IMR-90 (cell line): ENCODE data around the gene TRIM66. TPM values are rescaled to one million over a fixed set of nuclear protein-coding genes. Genes with fewer than 3 reads are reported as not detected.

Experiments used
- ATAC-seq: fragments of 200-7000 bp; cut with Tn5 transposase; 2 replicates; pipeline ENCODE4 v1.9.1; 2020; ENCODE audit warnings: low read depth, mild to moderate bottlenecking, moderate library complexity
- BruUV-seq: library from RNA; stranded (reverse); fragments of 400-500 nt; replicated peaks from 2 replicates; lab custom pipeline; 2021; lab: Mats Ljungman, UMichigan
- CTCF ChIA-PET: fragments of 300-600 bp; formaldehyde crosslinking; extraction: SDS; loops from one replicate; lab custom pipeline; 2021; ENCODE audit warnings: antibody characterized with exemption; lab: Yijun Ruan, JAX
- POLR2A ChIA-PET: fragments of 300-600 bp; sonication (Branson Sonifier 250); formaldehyde crosslinking; loops from one replicate; lab custom pipeline; 2022; ENCODE audit warnings: antibody characterized with exemption; ENCODE audit not compliant: unreplicated experiment; lab: Charles Lee
- DNase-seq: peaks from one replicate; pipeline ENCODE4 v3.0.0; 2013
- H2AFZ ChIP-seq: replicated peaks from 2 replicates; pipeline ENCODE3; 2013; ENCODE audit warnings: low read length, mild to moderate bottlenecking; ENCODE audit not compliant: poor library complexity
- H2AK5ac ChIP-seq: 2 replicates; pipeline ENCODE4 v1.6.1; 2013; ENCODE audit warnings: low read depth, low read length, inconsistent platforms
- H2AK9ac ChIP-seq: replicated peaks from 2 replicates; pipeline ENCODE3; 2013; ENCODE audit warnings: mild to moderate bottlenecking, low read depth, low read length, moderate library complexity; ENCODE audit not compliant: poor library complexity
- H2BK120ac ChIP-seq: 2 replicates; pipeline ENCODE4 v1.6.1; 2013; ENCODE audit warnings: low read depth, low read length, inconsistent platforms
- H2BK15ac ChIP-seq: 3 replicates; pipeline ENCODE4 v1.6.1; 2013; ENCODE audit warnings: low read depth, low read length, inconsistent platforms
- H2BK20ac ChIP-seq: 2 replicates; pipeline ENCODE4 v1.6.1; 2013; ENCODE audit warnings: low read depth, mild to moderate bottlenecking, inconsistent platforms, low read length, moderate library complexity
- H2BK5ac ChIP-seq: 2 replicates; pipeline ENCODE4 v1.6.1; 2013; ENCODE audit warnings: mild to moderate bottlenecking, low read depth, low read length, inconsistent platforms; ENCODE audit not compliant: poor library complexity, severe bottlenecking
- H3K14ac ChIP-seq: replicated peaks from 2 replicates; pipeline ENCODE4 v1.6.1; 2013; ENCODE audit warnings: low read depth, low read length, inconsistent platforms
- H3K18ac ChIP-seq: 2 replicates; pipeline ENCODE4 v1.6.1; 2013; ENCODE audit warnings: low read depth, low read length, control low read depth
- H3K23ac ChIP-seq: 2 replicates; pipeline ENCODE4 v1.6.1; 2013; ENCODE audit warnings: low read depth, low read length, inconsistent platforms
- H3K27ac ChIP-seq: 2 replicates; pipeline ENCODE4 v1.5.1; 2013; ENCODE audit warnings: mild to moderate bottlenecking, control low read depth, low read length; ENCODE audit not compliant: insufficient read depth
- H3K27me3 ChIP-seq: 2 replicates; pipeline ENCODE4 v1.6.1; 2013; ENCODE audit warnings: low read length; ENCODE audit not compliant: control insufficient read depth, insufficient read depth
- H3K36me3 ChIP-seq: 2 replicates; pipeline ENCODE4 v1.6.1; 2013; ENCODE audit warnings: low read length, mixed read lengths; ENCODE audit not compliant: control insufficient read depth, insufficient read depth
- H3K4ac ChIP-seq: 2 replicates; pipeline ENCODE4 v1.6.1; 2013; ENCODE audit warnings: low read depth, low read length, inconsistent platforms
- H3K4me1 ChIP-seq: 2 replicates; pipeline ENCODE4 v1.6.1; 2013; ENCODE audit warnings: low read length, mixed read lengths; ENCODE audit not compliant: control insufficient read depth, insufficient read depth
- H3K4me2 ChIP-seq: 2 replicates; pipeline ENCODE4 v1.6.1; 2013; ENCODE audit warnings: low read depth, mild to moderate bottlenecking, control low read depth, low read length, moderate library complexity
- H3K4me3 ChIP-seq: 2 replicates; pipeline ENCODE4 v1.5.1; 2013; ENCODE audit warnings: low read depth, mild to moderate bottlenecking, control low read depth, low read length, moderate library complexity; ENCODE audit not compliant: insufficient read depth
- H3K56ac ChIP-seq: 2 replicates; pipeline ENCODE4 v1.6.1; 2013; ENCODE audit warnings: low read length, inconsistent platforms; ENCODE audit not compliant: insufficient read depth; ENCODE audit errors: extremely low read depth
- H3K79me1 ChIP-seq, 2 experiments: 2 replicates each; pipeline ENCODE4 v1.6.1; 2013; ENCODE audit warnings: low read length in 2 of 2, inconsistent platforms in 1 of 2, low read depth in 1 of 2
- H3K9ac ChIP-seq: 2 replicates; pipeline ENCODE4 v1.6.1; 2013; ENCODE audit warnings: low read depth, low read length, control low read depth
- H3K9me1 ChIP-seq: 2 replicates; pipeline ENCODE4 v1.6.1; 2013; ENCODE audit warnings: low read length, inconsistent platforms; ENCODE audit not compliant: insufficient read depth
- H3K9me3 ChIP-seq: 2 replicates; pipeline ENCODE4 v1.6.1; 2013; ENCODE audit warnings: low read length; ENCODE audit not compliant: control insufficient read depth, insufficient read depth
- H4K20me1 ChIP-seq: 2 replicates; pipeline ENCODE4 v1.6.1; 2013; ENCODE audit warnings: low read length, inconsistent platforms; ENCODE audit not compliant: insufficient read depth
- H4K5ac ChIP-seq: 2 replicates; pipeline ENCODE4 v1.6.1; 2013; ENCODE audit warnings: mild to moderate bottlenecking, low read depth, low read length, control low read depth
- H4K8ac ChIP-seq, 2 experiments: 2 replicates each; pipeline ENCODE4 v1.6.1; 2013; ENCODE audit warnings: low read depth in 2 of 2, low read length in 2 of 2, control low read depth in 1 of 2, inconsistent platforms in 1 of 2
- H4K91ac ChIP-seq: 2 replicates; pipeline ENCODE4 v1.6.1; 2013; ENCODE audit warnings: low read depth, low read length, inconsistent platforms; ENCODE audit not compliant: insufficient read depth
- BHLHE40 ChIP-seq: fragments of 150-350 bp; IDR thresholded peaks from 2 replicates; pipeline ENCODE4 v1.6.1; 2016; ENCODE audit warnings: mild to moderate bottlenecking, low read depth, low read length
- CEBPB ChIP-seq: IDR thresholded peaks from 2 replicates; pipeline ENCODE4 v1.6.1; 2012; ENCODE audit warnings: low read depth, low read length, improper control_type of control experiment
- CHD1 ChIP-seq: IDR thresholded peaks from 2 replicates; pipeline ENCODE4 v1.6.1; 2012; ENCODE audit warnings: low read depth, low read length, improper control_type of control experiment
- CTCF ChIP-seq: conservative IDR thresholded peaks from 2 replicates; pipeline ENCODE4 v1.5.1; 2012; ENCODE audit warnings: mild to moderate bottlenecking, low read depth, low read length, improper control_type of control experiment
- ELK1 ChIP-seq: fragments of 150-350 bp; IDR thresholded peaks from 2 replicates; pipeline ENCODE4 v1.6.1; 2016; ENCODE audit warnings: low read depth, mild to moderate bottlenecking, low read length, moderate library complexity, borderline replicate concordance
- FOS ChIP-seq: fragments of 150-350 bp; IDR thresholded peaks from 2 replicates; pipeline ENCODE4 v1.6.1; 2016; ENCODE audit warnings: low read depth, low read length
- MAFK ChIP-seq: IDR thresholded peaks from 2 replicates; pipeline ENCODE4 v1.6.1; 2012; ENCODE audit warnings: low read depth, low read length, improper control_type of control experiment
- MAZ ChIP-seq: IDR thresholded peaks from 2 replicates; pipeline ENCODE4 v1.6.1; 2012; ENCODE audit warnings: low read depth, mild to moderate bottlenecking, low read length, improper control_type of control experiment, moderate library complexity, borderline replicate concordance
- MXI1 ChIP-seq: IDR thresholded peaks from 2 replicates; pipeline ENCODE4 v1.6.1; 2012; ENCODE audit warnings: low read depth, mild to moderate bottlenecking, low read length, moderate library complexity, borderline replicate concordance
- NFE2L2 ChIP-seq: fragments of 150-350 bp; IDR thresholded peaks from 2 replicates; pipeline ENCODE4 v1.6.1; 2016; ENCODE audit warnings: low read depth, mild to moderate bottlenecking, low read length
- POLR2A ChIP-seq: IDR thresholded peaks from 2 replicates; pipeline ENCODE4 v1.6.1; 2012; ENCODE audit warnings: mild to moderate bottlenecking, low read depth, low read length
- RAD21 ChIP-seq: IDR thresholded peaks from 2 replicates; pipeline ENCODE4 v1.6.1; 2012; ENCODE audit warnings: low read length, improper control_type of control experiment
- RCOR1 ChIP-seq: IDR thresholded peaks from 2 replicates; pipeline ENCODE4 v1.6.1; 2012; ENCODE audit warnings: mild to moderate bottlenecking, low read length, improper control_type of control experiment; ENCODE audit not compliant: insufficient replicate concordance
- RFX5 ChIP-seq: IDR thresholded peaks from 2 replicates; pipeline ENCODE4 v1.8.0; 2012; ENCODE audit warnings: low read depth, mild to moderate bottlenecking, low read length, moderate library complexity
- SMC3 ChIP-seq: fragments of 150-350 bp; IDR thresholded peaks from 2 replicates; pipeline ENCODE4 v1.6.1; 2016; ENCODE audit warnings: low read depth, mild to moderate bottlenecking, antibody characterized with exemption, low read length, moderate library complexity
- USF2 ChIP-seq: fragments of 150-350 bp; IDR thresholded peaks from 2 replicates; pipeline ENCODE4 v1.6.1; 2017; ENCODE audit warnings: mild to moderate bottlenecking, antibody characterized with exemption, low read length, low read depth
- WGBS, 2 experiments: methylation state at CpG; one replicate each; pipeline versions ENCODE4 v1.1.5 to v1.1.7; 2013; ENCODE audit warnings: missing lambda C conversion rate in 2 of 2; ENCODE audit not compliant: insufficient read length in 1 of 2; ENCODE audit errors: extremely low coverage in 2 of 2; 5-methylcytosine and 5-hydroxymethylcytosine counted together
- dilution Hi-C: fragments of 300-500 bp; cut with HindIII; formaldehyde crosslinking; loops from one replicate; pipeline ENCODE4 v1.14.3; 2018; ENCODE audit warnings: low sequenced_read_pairs; ENCODE audit not compliant: unreplicated experiment
- in situ Hi-C: fragments of 300-500 bp; cut with MboI; formaldehyde crosslinking; loops from 3 replicates; pipeline ENCODE4 v1.14.3; 2019; ENCODE audit warnings: low sequenced_read_pairs, inconsistent platforms, mixed read lengths
- intact Hi-C: fragments of 100-400 bp; cut with micrococcal nuclease; formaldehyde crosslinking; loops from 2 replicates; pipeline ENCODE4 v1.10.0; 2022
- polyA plus RNA-seq, 3 experiments: library from polyadenylated mRNA; depleted of rRNA; stranded (reverse); fragments of >200 nt; gene quantifications; 2 replicates each; pipeline ENCODE4 v1.2.3, GENCODE V29; 2012; ENCODE audit warnings: low replicate concordance in 1 of 3
- total RNA-seq: library from RNA; depleted of rRNA; stranded (reverse); fragments of >200 nt; gene quantifications from 2 replicates; pipeline ENCODE4 v1.2.3, GENCODE V29; 2012

TRIM66 gene
- total and polyA plus RNA-seq, 2 of the 4 experiments (the other 2 are of a cell fraction): 4.4 to 5.0 TPM

- Histone ChIP-seq H3K79me1 (peaks cover 22 to 84% of the 10 kb centered on the region in 2 experiments), H3K4me1 (peaks cover 52% of the 10 kb centered on the region), H3K9ac (no peak overlapping the region), H4K20me1 (no peaks in the 10 kb centered on the region), H3K27ac (no peak overlapping the region), H3K56ac (no peak overlapping the region), H4K8ac (no peak overlapping the region), H3K36me3 (peaks cover 24% of the 10 kb centered on the region), H2AFZ (no peak overlapping the region), H2AK5ac (no peak overlapping the region), H2BK20ac (no peak overlapping the region), H3K4me2 (no peak overlapping the region), H4K91ac (no peak overlapping the region), H3K18ac (no peak overlapping the region), H3K9me3 (no peaks in the 10 kb centered on the region), H2BK5ac (no peak overlapping the region), H2BK15ac (no peak overlapping the region), H3K27me3 (no peaks in the 10 kb centered on the region), H3K9me1 (peaks cover 63% of the 10 kb centered on the region), H3K4ac (no peak overlapping the region), H3K4me3 (no peak overlapping the region), H2BK120ac (no peak overlapping the region), H4K5ac (no peak overlapping the region), H3K14ac (no peak overlapping the region), H2AK9ac (no peak overlapping the region), H3K23ac (no peak overlapping the region)
- DNase-seq: no peak
- no peak for TF ChIP-seq ELK1
- TF ChIP-seq SMC3: no peak
- no peak for TF ChIP-seq CHD1
- no peak for TF ChIP-seq MXI1
- no peak for TF ChIP-seq POLR2A
- no peak for TF ChIP-seq USF2
- TF ChIP-seq CTCF: no peak
- no peak for TF ChIP-seq CEBPB
- no peak for TF ChIP-seq MAZ
- TF ChIP-seq NFE2L2: no peak
- TF ChIP-seq RFX5: no peak
- TF ChIP-seq MAFK: no peak
- no peak for TF ChIP-seq RAD21
- TF ChIP-seq FOS: no peak
- TF ChIP-seq BHLHE40: no peak
- no peak for TF ChIP-seq RCOR1
- ChIA-PET CTCF (no interaction called here), POLR2A (no interaction called here)
- no TSS peak for BruUV-seq
- dilution Hi-C loops: no loop called here
- whole genome bisulfite sequencing, 2 experiments: 92% methylated on average over 4 of the region's 7 CpGs; no CpG with 5 or more reads in 1 of the 2 experiments
- no peak for ATAC-seq
- in situ Hi-C loops: no loop called here
- intact Hi-C loops: loop anchor here (10.0 kb wide), 1 partner anchor 190 kb away; the partner anchor contains the start of gene AKIP1
Observed at GRCh38 chr11:8724682-8725081, 42.2 kb upstream of the TRIM66 start.
